ENCODE measurements around the gene RASSF6. TPM values are rescaled to one million over a fixed set of nuclear protein-coding genes. Genes with fewer than 3 reads are reported as not detected.

RASSF6 gene
- total RNA-seq, 1 experiment from 2014 or later = 0.15 TPM

- DNase-seq (ENCODE audit: low spot score) (no peak), ATAC-seq (no peak; the same call in 1 of the 2 replicates)
- Mint-ChIP-seq H3K9me3 (no peaks in the 10 kb centered on the region), H3K4me3 (no peak overlapping the region), H3K27me3 (ENCODE audit: low read depth) (no peaks in the 10 kb centered on the region), H3K36me3 (no peaks in the 10 kb centered on the region), H3K4me1 (peaks cover 10% of the 10 kb centered on the region), H3K27ac (no peak overlapping the region)
- ChIA-PET CTCF (interaction anchor here (0.6 to 1.5 kb wide), 4 partner anchors 9 to 249 kb away, joined by 3 to 4 read pairs (median 3); no protein-coding TSS in a partner anchor), POLR2A (no interaction called here)
- TF ChIP-seq ZBTB43 (CRISPR knock-in tag; IDR thresholded peaks at IDR 0.05) = no peak
- no peak for TF ChIP-seq OVOL2 (CRISPR knock-in tag; IDR thresholded peaks at IDR 0.05; ENCODE audit: borderline replicate concordance)
- TF ChIP-seq HMGXB4 (CRISPR knock-in tag; IDR thresholded peaks at IDR 0.05) = no peak
- TF ChIP-seq SOX15 (CRISPR knock-in tag; IDR thresholded peaks at IDR 0.05) = no peak
- TF ChIP-seq SP1 (CRISPR knock-in tag; conservative IDR thresholded peaks at IDR 0.05) = no peak
- no peak for TF ChIP-seq ESRRA (CRISPR knock-in tag; IDR thresholded peaks at IDR 0.05; ENCODE audit: borderline replicate concordance)
These were observed 30.1 kb downstream of the RASSF6 start for GRCh38 chr4:73589887-73590801.

GRCh38 chr4:73589261-73589847, 30.9 kb downstream of the RASSF6 start:
- no peak for TF ChIP-seq ERG (CRISPR knock-in tag; IDR thresholded peaks at IDR 0.05)
- no peak for ATAC-seq
- Mint-ChIP-seq H3K27me3 (ENCODE audit: low read depth) (no peaks in the 10 kb centered on the region), H3K36me3 (no peaks in the 10 kb centered on the region), H3K27ac (no peak overlapping the region), H3K4me3 (no peak overlapping the region), H3K9me3 (no peaks in the 10 kb centered on the region), H3K4me1 (peaks cover 17% of the 10 kb centered on the region)
- ChIA-PET CTCF (interaction anchor here (1.0 to 1.5 kb wide), 3 partner anchors 10 to 248 kb away, joined by 3 to 4 read pairs (median 3); no protein-coding TSS in a partner anchor), POLR2A (no interaction called here)
- no peak for DNase-seq (ENCODE audit: low spot score)

- no peaks in the 10 kb centered on the region for H3K36me3 Mint-ChIP-seq
- ChIA-PET CTCF (interaction anchor here (1.2 kb wide), 1 partner anchor 11 kb away, joined by 3 read pairs; no protein-coding TSS in a partner anchor), POLR2A (no interaction called here)
- TF ChIP-seq TP53 (CRISPR knock-in tag; IDR thresholded peaks at IDR 0.05) (no peak), MLX (CRISPR knock-in tag; IDR thresholded peaks at IDR 0.05) (no peak), RELA (CRISPR knock-in tag; IDR thresholded peaks at IDR 0.05; ENCODE audit: borderline replicate concordance) (no peak), ZNF281 (CRISPR knock-in tag; IDR thresholded peaks at IDR 0.05) (no peak), ZNF423 (CRISPR knock-in tag; IDR thresholded peaks at IDR 0.05) (no peak), ATF3 (CRISPR knock-in tag; conservative IDR thresholded peaks at IDR 0.05) (no peak), ETV6 (CRISPR knock-in tag; IDR thresholded peaks at IDR 0.05) (no peak), HMGA2 (CRISPR knock-in tag; IDR thresholded peaks at IDR 0.05) (no peak), ZNF416 (CRISPR knock-in tag; IDR thresholded peaks at IDR 0.05) (no peak)
- H3K27me3 Mint-ChIP-seq (ENCODE audit: low read depth) = no peaks in the 10 kb centered on the region
- peaks cover 24% of the 10 kb centered on the region for H3K4me1 Mint-ChIP-seq
- DNase-seq (ENCODE audit: low spot score) (no peak), ATAC-seq (no peak)
- no peak overlapping the region for H3K4me3 Mint-ChIP-seq
- H3K27ac Mint-ChIP-seq = no peak overlapping the region
- no peaks in the 10 kb centered on the region for H3K9me3 Mint-ChIP-seq
These were observed 31.6 kb downstream of the RASSF6 start for GRCh38 chr4:73588613-73589012.

Data from WTC11 (cell line).